CD4-positive, alpha-beta memory T cell (primary cell): ENCODE results near the gene GPHA2. TPM values are rescaled to one million over a fixed set of nuclear protein-coding genes. Genes with fewer than 3 reads are reported as not detected.

Experiments
- CTCF ChIA-PET: fragments of 350-600 bp; sonication (Branson Sonifier 250); formaldehyde crosslinking; loops from one replicate; lab custom pipeline; 2021; ENCODE audit warnings: inconsistent platforms; ENCODE audit not compliant: partially characterized antibody; lab: Charles Lee
- POLR2A ChIA-PET: fragments of 350-600 bp; sonication (Branson Sonifier 250); formaldehyde crosslinking; loops from one replicate; lab custom pipeline; 2021; ENCODE audit not compliant: partially characterized antibody; lab: Charles Lee
- DNase-seq, 5 donors: peaks; one replicate each; pipeline versions ENCODE4 v3.0.0 to v3.0.0-alpha.2; 2020 to 2022; ENCODE audit warnings: mixed read lengths in 1 of 5
- H3K27ac ChIP-seq: one replicate; pipeline ENCODE4 v1.7.0; 2013; ENCODE audit warnings: low read depth, low read length
- H3K27me3 ChIP-seq: 2 replicates; pipeline ENCODE4 v1.7.0; 2013; ENCODE audit warnings: mild to moderate bottlenecking, low read length, moderate library complexity; ENCODE audit not compliant: insufficient read depth
- H3K36me3 ChIP-seq: 2 replicates; pipeline ENCODE4 v1.7.0; 2013; ENCODE audit warnings: mild to moderate bottlenecking, low read length, moderate library complexity; ENCODE audit not compliant: insufficient read depth
- H3K4me1 ChIP-seq: 2 replicates; pipeline ENCODE4 v1.7.0; 2013; ENCODE audit warnings: mild to moderate bottlenecking, low read length, moderate library complexity; ENCODE audit not compliant: insufficient read depth
- H3K4me3 ChIP-seq, 2 donors: one replicate each; pipeline ENCODE4 v1.7.0; 2013; ENCODE audit warnings: low read length in 2 of 2, mild to moderate bottlenecking in 1 of 2
- H3K9me3 ChIP-seq, 2 donors: one replicate each; pipeline ENCODE4 v1.7.0; 2013; ENCODE audit warnings: low read length in 2 of 2, control low read depth in 1 of 2; ENCODE audit not compliant: control insufficient read depth in 1 of 2
- H3K27ac Mint-ChIP-seq, 7 donors: one replicate each; pipeline ENCODE4 v1.8.0; 2020 to 2021; ENCODE audit warnings: mixed read lengths in 7 of 7, mild to moderate bottlenecking in 6 of 7, inconsistent platforms in 3 of 7, moderate library complexity in 3 of 7
- H3K27me3 Mint-ChIP-seq, 2 donors: one replicate each; pipeline ENCODE4 v1.8.0; 2020 to 2021; ENCODE audit warnings: mixed read lengths in 2 of 2
- H3K36me3 Mint-ChIP-seq, 2 donors: one replicate each; pipeline ENCODE4 v1.8.0; 2020 to 2021; ENCODE audit warnings: mixed read lengths in 2 of 2, inconsistent platforms in 1 of 2, mild to moderate bottlenecking in 1 of 2
- H3K4me1 Mint-ChIP-seq, 4 donors: one replicate each; pipeline ENCODE4 v1.8.0; 2020 to 2021; ENCODE audit warnings: mixed read lengths in 4 of 4, mild to moderate bottlenecking in 1 of 4
- H3K4me3 Mint-ChIP-seq, 8 donors: one replicate each; pipeline ENCODE4 v1.8.0; 2020 to 2021; ENCODE audit warnings: mixed read lengths in 8 of 8, mild to moderate bottlenecking in 7 of 8, moderate library complexity in 6 of 8, inconsistent platforms in 3 of 8
- H3K9me3 Mint-ChIP-seq, 8 donors: one replicate each; pipeline ENCODE4 v1.8.0; 2020 to 2021; ENCODE audit warnings: mixed read lengths in 8 of 8, mild to moderate bottlenecking in 5 of 8, inconsistent platforms in 3 of 8, moderate library complexity in 1 of 8
- intact Hi-C: fragments of 100-400 bp; cut with micrococcal nuclease; formaldehyde crosslinking; loops from one replicate; pipeline ENCODE4 v1.15.1; 2023
- polyA plus RNA-seq, 2 donors: library from polyadenylated mRNA; unstranded; fragments of 300-500 nt; fragmentation: Illumina TruSeq; gene quantifications; one replicate each; pipeline ENCODE4 v1.2.3, GENCODE V29; 2021
- total RNA-seq, 2 experiments: library from RNA; stranded (reverse); gene quantifications; one replicate each; pipeline ENCODE4 v1.2.3, GENCODE V29; 2021

Gene GPHA2
- total and polyA plus RNA-seq, 4 experiments from 2014 or later, result 0.47 TPM; not detected in 3

GRCh38 chr11:64947208-64947814 is 11.6 kb upstream of the GPHA2 start:
- no peaks in the 10 kb centered on the region for H3K36me3 Mint-ChIP-seq
- ChIA-PET POLR2A (no interaction called here), CTCF (no interaction called here)
- DNase-seq, result no peak
- H3K4me1 ChIP-seq, result no peaks in the 10 kb centered on the region
- no peaks in the 10 kb centered on the region for H3K9me3 ChIP-seq
- no peaks in the 10 kb centered on the region for H3K4me1 Mint-ChIP-seq
- H3K4me3 ChIP-seq, result no peak overlapping the region
- H3K9me3 Mint-ChIP-seq, result no peaks in the 10 kb centered on the region
- peaks cover 0 to 11% of the 10 kb centered on the region in 2 donors for H3K27me3 Mint-ChIP-seq
- no peak overlapping the region for H3K27ac ChIP-seq
- intact Hi-C loops, result no loop called here
- H3K4me3 Mint-ChIP-seq, result no peak overlapping the region
- H3K27ac Mint-ChIP-seq, result no peak overlapping the region
- H3K36me3 ChIP-seq, result no peaks in the 10 kb centered on the region
- H3K27me3 ChIP-seq, result no peaks in the 10 kb centered on the region

- no peaks in the 10 kb centered on the region for H3K9me3 Mint-ChIP-seq
- H3K4me1 ChIP-seq, result no peaks in the 10 kb centered on the region
- no peak for DNase-seq
- ChIA-PET CTCF (no interaction called here), POLR2A (interaction anchor here (1.0 kb wide), 1 partner anchor 35 kb away, joined by 5 read pairs; no protein-coding TSS in a partner anchor)
- H3K36me3 ChIP-seq, result peaks cover 12% of the 10 kb centered on the region
- peak overlapping the region in 1 of 7 donors; percentile 46 for H3K27ac Mint-ChIP-seq
- H3K9me3 ChIP-seq, result no peaks in the 10 kb centered on the region
- peaks cover under 1 to 2% of the 10 kb centered on the region in 2 donors for H3K27me3 Mint-ChIP-seq
- no peak overlapping the region for H3K4me3 ChIP-seq
- H3K27me3 ChIP-seq, result no peaks in the 10 kb centered on the region
- H3K4me3 Mint-ChIP-seq, result no peak overlapping the region
- H3K36me3 Mint-ChIP-seq, result peaks cover 11 to 21% of the 10 kb centered on the region in 2 donors
- intact Hi-C loops, result no loop called here
- H3K27ac ChIP-seq, result no peak overlapping the region
- no peaks in the 10 kb centered on the region for H3K4me1 Mint-ChIP-seq
These were observed 846 bp upstream of the GPHA2 start for GRCh38 chr11:64936539-64936938.

GRCh38 chr11:64934682-64935358 is 873 bp downstream of the GPHA2 start:
- H3K4me1 ChIP-seq, result no peaks in the 10 kb centered on the region
- CTCF ChIA-PET, result no interaction called here
- H3K27me3 Mint-ChIP-seq, result peaks cover 0 to 2% of the 10 kb centered on the region in 2 donors

DNA sequence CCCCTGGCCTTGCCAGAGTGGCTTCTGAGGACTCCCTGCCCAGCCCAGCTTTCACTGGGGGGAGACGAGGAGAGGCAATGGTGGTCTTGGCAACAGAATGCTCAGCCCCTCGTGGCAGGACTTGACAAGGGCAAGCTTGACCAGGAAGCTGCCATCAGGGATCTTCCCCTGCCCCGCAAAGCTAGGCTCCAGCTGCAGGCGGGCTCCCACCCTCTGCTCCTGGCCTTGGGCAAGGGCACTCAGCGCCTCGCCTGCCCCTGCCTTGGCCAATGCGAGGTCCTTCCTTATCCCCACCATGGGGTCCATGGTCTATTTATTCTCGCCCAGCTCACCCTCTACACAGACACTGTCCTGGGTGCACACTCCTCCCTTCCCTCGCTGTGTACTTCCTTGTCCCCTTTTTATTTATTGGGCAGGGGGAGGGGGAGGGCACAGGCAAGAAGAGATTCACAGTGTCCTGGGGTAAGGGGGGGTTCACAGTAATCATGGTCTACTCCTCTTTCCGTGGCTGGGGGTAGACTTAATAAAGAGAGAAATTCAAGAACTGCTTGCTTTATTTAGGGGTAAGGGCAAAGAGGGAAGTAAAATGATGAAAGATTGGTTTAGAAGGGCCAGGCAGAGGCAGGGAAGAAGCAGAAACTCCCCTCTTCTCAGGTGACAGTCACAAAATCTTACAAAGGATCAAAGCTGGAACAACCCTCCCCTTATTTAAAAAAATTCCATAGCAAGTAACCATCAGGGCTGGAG is 1.6 kb downstream of the GPHA2 start:
- Histone ChIP-seq H3K9me3 (no peaks in the 10 kb centered on the region), H3K4me1 (no peaks in the 10 kb centered on the region), H3K27ac (no peak overlapping the region), H3K27me3 (no peaks in the 10 kb centered on the region), H3K36me3 (peaks cover 30% of the 10 kb centered on the region), H3K4me3 (no peak overlapping the region)
- H3K36me3 Mint-ChIP-seq, result peaks cover 28 to 38% of the 10 kb centered on the region in 2 donors
- CTCF ChIA-PET, result no interaction called here
- H3K4me1 Mint-ChIP-seq, result no peaks in the 10 kb centered on the region
- DNase-seq, result no peak
- H3K27me3 Mint-ChIP-seq, result peaks cover 0 to 2% of the 10 kb centered on the region in 2 donors
- H3K4me3 Mint-ChIP-seq, result no peak overlapping the region
- POLR2A ChIA-PET, result no interaction called here
- no peak overlapping the region for H3K27ac Mint-ChIP-seq
- intact Hi-C loops, result no loop called here
- no peaks in the 10 kb centered on the region for H3K9me3 Mint-ChIP-seq

More at GRCh38 chr11:64934682-64935358, 873 bp downstream of the GPHA2 start:
- H3K4me3 Mint-ChIP-seq, result peak overlapping the region in 1 of 8 donors; percentile 24
- Histone ChIP-seq H3K36me3 (peaks cover 29% of the 10 kb centered on the region), H3K27me3 (no peaks in the 10 kb centered on the region), H3K27ac (no peak overlapping the region), H3K9me3 (no peaks in the 10 kb centered on the region), H3K4me3 (no peak overlapping the region)
- intact Hi-C loops, result no loop called here
- H3K9me3 Mint-ChIP-seq, result no peaks in the 10 kb centered on the region
- POLR2A ChIA-PET, result no interaction called here
- DNase-seq, result no peak
- H3K4me1 Mint-ChIP-seq, result no peaks in the 10 kb centered on the region
- H3K27ac Mint-ChIP-seq, result no peak overlapping the region
- peaks cover 26 to 37% of the 10 kb centered on the region in 2 donors for H3K36me3 Mint-ChIP-seq

DNA sequence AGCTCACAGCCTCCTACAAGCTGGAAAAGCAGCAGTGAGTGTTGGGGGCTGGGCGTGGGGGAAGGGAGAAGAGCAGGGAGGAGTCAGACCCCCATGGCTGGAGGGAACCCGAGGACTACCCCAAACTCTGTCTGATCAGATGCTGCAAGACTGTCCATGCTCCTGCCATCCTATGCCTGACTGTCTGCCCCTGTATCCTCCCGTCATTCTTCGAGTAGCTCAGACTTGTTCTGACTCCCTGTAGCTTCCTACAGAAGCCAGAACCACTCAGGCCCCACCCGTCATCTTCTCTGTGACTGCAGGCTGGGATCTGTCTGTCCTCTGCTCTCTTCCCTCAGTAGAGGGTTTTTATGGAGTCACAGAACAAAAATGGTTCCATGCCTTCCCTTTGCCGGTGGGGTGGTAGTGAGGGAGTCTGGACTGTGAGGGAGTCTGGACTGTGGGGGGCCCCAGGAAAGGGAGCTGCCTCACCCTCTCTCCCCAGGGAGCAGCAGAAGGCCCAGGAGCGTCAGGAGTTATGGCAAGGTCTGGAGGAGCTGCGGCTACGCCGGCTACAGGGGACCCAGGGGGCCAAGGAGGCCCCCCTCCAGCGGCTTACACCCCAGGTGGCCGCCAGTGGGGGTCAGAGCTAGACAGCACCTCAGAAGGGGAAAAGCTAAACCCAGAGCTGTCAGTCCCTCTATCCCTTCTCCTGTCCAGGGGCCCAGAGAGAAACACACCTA is 2.3 kb downstream of the GPHA2 start:
- no peak for DNase-seq
- H3K4me1 Mint-ChIP-seq, result no peaks in the 10 kb centered on the region

GRCh38 chr11:64932324-64932723 is 3.4 kb downstream of the GPHA2 start:
- no peak for DNase-seq
- Histone ChIP-seq H3K4me3 (no peak overlapping the region), H3K36me3 (peaks cover 30% of the 10 kb centered on the region), H3K27me3 (no peaks in the 10 kb centered on the region), H3K4me1 (no peaks in the 10 kb centered on the region), H3K27ac (no peak overlapping the region), H3K9me3 (no peaks in the 10 kb centered on the region)
- ChIA-PET POLR2A (no interaction called here), CTCF (no interaction called here)
- peaks cover 28 to 43% of the 10 kb centered on the region in 2 donors for H3K36me3 Mint-ChIP-seq
- H3K4me3 Mint-ChIP-seq, result no peak overlapping the region
- intact Hi-C loops, result no loop called here
- H3K9me3 Mint-ChIP-seq, result no peaks in the 10 kb centered on the region
- peak overlapping the region in 1 of 7 donors; percentile 29 for H3K27ac Mint-ChIP-seq
- H3K4me1 Mint-ChIP-seq, result no peaks in the 10 kb centered on the region
- H3K27me3 Mint-ChIP-seq, result no peaks in the 10 kb centered on the region

More for the DNA sequence above, 2.3 kb downstream of the GPHA2 start:
- intact Hi-C loops, result no loop called here
- Mint-ChIP-seq H3K4me3 (no peak overlapping the region), H3K9me3 (no peaks in the 10 kb centered on the region), H3K27me3 (no peaks in the 10 kb centered on the region), H3K36me3 (peaks cover 28 to 38% of the 10 kb centered on the region in 2 donors), H3K27ac (no peak overlapping the region)
- H3K36me3 ChIP-seq, result peaks cover 30% of the 10 kb centered on the region
- H3K27ac ChIP-seq, result no peak overlapping the region
- no peaks in the 10 kb centered on the region for H3K9me3 ChIP-seq
- H3K4me1 ChIP-seq, result no peaks in the 10 kb centered on the region
- CTCF ChIA-PET, result interaction anchor here (0.8 kb wide), 1 partner anchor 15 kb away, joined by 4 read pairs; no protein-coding TSS in a partner anchor
- no peaks in the 10 kb centered on the region for H3K27me3 ChIP-seq
- H3K4me3 ChIP-seq, result no peak overlapping the region
- POLR2A ChIA-PET, result no interaction called here
